ENCODE measurements around the gene RAB11FIP5. TPM values are rescaled to one million over a fixed set of nuclear protein-coding genes. Genes with fewer than 3 reads are reported as not detected.
"Not testable (repeated sequence)": the region's sequence is repeated elsewhere in the genome, so short reads cannot be mapped to it uniquely, and the experiment has no call there.

Gene RAB11FIP5
- total and polyA plus RNA-seq, 5 experiments from 2014 or later: 4.0 to 11.3 (median 7.0) TPM

DNA sequence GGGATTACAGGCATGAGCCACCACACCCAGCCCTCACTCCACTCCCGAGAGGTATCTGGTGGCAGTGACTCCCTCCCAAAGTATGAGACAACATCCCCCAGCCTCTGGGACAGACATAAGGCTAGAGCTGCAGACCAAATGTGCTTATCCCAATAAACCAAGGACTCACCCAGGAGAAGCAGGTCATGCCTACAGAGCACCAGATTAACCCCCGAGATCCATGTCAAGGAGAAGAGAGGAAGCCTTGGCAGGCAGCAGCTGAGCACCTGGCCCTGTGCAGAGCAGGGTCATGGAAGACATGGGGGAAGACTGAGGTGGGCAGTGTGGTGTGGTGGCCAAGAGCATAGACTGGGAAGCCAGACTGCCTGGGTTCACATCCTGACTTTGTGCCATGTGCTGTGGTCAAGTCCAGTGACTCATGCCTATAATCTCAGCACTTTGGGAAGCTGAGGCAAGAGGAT lies 7.2 kb downstream of the RAB11FIP5 start:
- Mint-ChIP-seq H3K9me3 (no peaks in the 10 kb centered on the region), H3K4me1 (peaks cover 5 to 19% (median 15%) of the 10 kb centered on the region in 4 donors), H3K27me3 (no peaks in the 10 kb centered on the region), H3K36me3 (peaks cover 0 to 2% (median 0%) of the 10 kb centered on the region in 3 donors), H3K27ac (peak overlapping the region in 1 of 10 donors; percentile 31), H3K4me3 (no peak overlapping the region)
- ATAC-seq (no peak), DNase-seq (no peak)
- POLR2A ChIA-PET: no interaction called here

DNA sequence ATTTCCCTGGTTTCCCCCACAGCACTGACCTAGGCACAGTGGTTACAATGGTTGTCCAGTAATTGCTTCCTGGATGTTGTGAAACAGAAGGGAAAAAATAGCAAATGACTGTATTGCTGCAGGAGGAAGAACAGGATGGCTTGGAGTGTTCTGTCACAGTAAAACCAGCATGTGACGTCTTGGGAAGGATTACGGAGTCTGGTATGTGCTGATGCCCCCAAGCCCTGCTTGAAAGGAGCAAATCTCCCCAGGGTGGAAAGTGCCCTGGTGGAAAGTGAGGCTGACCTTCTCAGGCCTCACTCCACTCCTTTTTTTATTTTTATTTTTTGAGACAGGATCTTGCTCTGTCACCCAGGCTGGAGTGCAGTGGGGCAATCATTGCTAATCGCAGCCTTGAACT lies 7.8 kb downstream of the RAB11FIP5 start:
- peak overlapping the region in 2 of 10 donors; percentile 44 to 61 for H3K27ac Mint-ChIP-seq
- H3K36me3 Mint-ChIP-seq: peaks cover 0 to 2% (median 0%) of the 10 kb centered on the region in 3 donors
- no peaks in the 10 kb centered on the region for H3K27me3 Mint-ChIP-seq
- H3K4me1 Mint-ChIP-seq: peaks cover 4 to 19% (median 14%) of the 10 kb centered on the region in 4 donors
- peak in 1 of 10 donors; percentile 6 for DNase-seq
- H3K4me3 Mint-ChIP-seq: no peak overlapping the region
- ATAC-seq: no peak
- H3K9me3 Mint-ChIP-seq: no peaks in the 10 kb centered on the region
- POLR2A ChIA-PET: no interaction called here

DNA sequence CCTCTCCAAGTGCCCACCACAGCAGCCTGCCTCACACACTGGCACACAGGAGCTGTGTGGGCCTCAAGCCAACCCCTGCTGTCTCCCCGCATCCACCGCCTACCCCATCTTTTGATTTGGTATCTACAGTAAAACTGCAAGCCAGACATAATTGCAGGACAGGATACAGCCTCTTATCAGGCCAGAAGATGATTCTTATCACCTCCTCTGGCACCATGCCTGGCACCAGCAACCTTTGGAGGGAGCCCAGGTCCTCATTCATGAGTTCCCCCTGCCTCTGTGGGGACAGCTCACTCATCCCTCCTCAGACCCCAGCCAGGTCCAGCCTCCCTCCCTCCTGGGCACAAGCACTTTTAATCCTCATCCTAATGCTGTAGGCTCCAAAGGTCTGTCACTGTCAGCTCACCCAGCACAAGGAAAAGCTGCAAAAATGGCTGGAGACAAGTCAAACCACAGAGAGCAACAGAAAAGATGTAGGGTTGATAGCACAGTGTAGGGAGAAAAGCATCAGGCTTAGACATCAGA lies 9.7 kb downstream of the RAB11FIP5 start:
- H3K4me3 Mint-ChIP-seq: no peak overlapping the region
- H3K4me1 Mint-ChIP-seq: peaks cover under 1 to 13% (median 9%) of the 10 kb centered on the region in 4 donors
- POLR2A ChIA-PET: no interaction called here

DNA sequence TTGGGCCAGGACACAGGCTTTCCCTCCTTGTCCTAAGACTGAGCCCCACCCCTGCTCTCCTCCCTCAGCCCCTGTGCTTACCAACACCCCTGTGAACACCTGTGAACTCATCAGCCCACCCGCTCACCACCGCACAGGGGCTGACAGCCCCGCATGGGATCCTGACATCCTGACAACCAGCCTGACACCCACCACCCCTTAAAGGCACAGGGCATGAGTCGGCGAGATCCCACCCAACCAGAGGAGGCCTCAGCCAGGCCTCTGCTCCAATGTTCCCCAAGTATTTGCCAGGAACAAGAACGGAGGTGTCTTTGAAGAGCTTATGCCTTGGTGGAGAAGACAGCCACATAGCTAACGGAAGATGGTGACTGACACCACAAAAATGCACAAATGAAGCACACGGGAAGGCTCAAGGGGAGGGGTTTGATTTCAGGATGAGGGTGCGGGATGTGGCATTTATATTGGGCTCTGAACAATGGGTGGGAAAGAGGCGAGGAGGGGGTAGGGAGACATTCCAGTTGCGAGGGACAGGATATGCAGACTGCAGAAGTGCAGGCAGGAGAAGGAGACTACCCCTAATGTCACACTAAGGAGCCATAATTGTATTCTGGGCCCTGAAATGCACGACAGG lies 11.0 kb downstream of the RAB11FIP5 start:
- no peaks in the 10 kb centered on the region for H3K9me3 Mint-ChIP-seq

More for the DNA sequence above, 9.7 kb downstream of the RAB11FIP5 start:
- peaks cover 0 to 2% (median 0%) of the 10 kb centered on the region in 3 donors for H3K36me3 Mint-ChIP-seq
- ATAC-seq (no peak), DNase-seq (peak in 1 of 10 donors; percentile 37)
- H3K27ac Mint-ChIP-seq: peak overlapping the region in 3 of 10 donors; percentile 16 to 47 (median 44)
- no peaks in the 10 kb centered on the region for H3K9me3 Mint-ChIP-seq
- no peaks in the 10 kb centered on the region for H3K27me3 Mint-ChIP-seq

DNA sequence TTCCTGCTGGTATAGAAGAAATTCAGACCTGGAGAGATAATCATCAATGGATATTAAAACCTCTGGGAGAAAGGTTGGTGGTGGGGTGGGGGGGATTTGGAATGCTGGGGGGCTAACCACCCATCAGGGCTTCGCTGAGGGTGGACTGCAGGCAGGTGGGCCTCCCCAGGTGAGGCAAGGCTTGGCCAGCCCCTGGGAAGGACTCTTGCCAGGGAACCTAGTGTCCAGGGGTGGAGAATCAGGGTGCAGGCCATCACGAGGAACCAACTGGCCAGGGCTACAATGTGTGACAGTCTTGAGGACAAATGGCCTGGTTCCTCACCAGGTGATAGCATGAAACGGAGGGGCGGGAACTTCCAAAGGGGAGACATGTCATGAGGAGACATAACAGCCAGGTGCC lies 11.8 kb downstream of the RAB11FIP5 start:
- H3K27me3 Mint-ChIP-seq: no peaks in the 10 kb centered on the region
- peaks cover 0 to 10% (median 3%) of the 10 kb centered on the region in 4 donors for H3K4me1 Mint-ChIP-seq
- POLR2A ChIA-PET: no interaction called here
- no peak overlapping the region for H3K4me3 Mint-ChIP-seq
- peaks cover 0 to 2% (median 0%) of the 10 kb centered on the region in 3 donors for H3K36me3 Mint-ChIP-seq
- H3K9me3 Mint-ChIP-seq: no peaks in the 10 kb centered on the region
- peak in 1 of 10 donors; percentile 43 for DNase-seq
- no peak for ATAC-seq
- H3K27ac Mint-ChIP-seq: peak overlapping the region in 1 of 10 donors; percentile 39

More for the DNA sequence above, 11.0 kb downstream of the RAB11FIP5 start:
- Mint-ChIP-seq H3K27me3 (no peaks in the 10 kb centered on the region), H3K36me3 (peaks cover 0 to 2% (median 0%) of the 10 kb centered on the region in 3 donors), H3K4me1 (peaks cover 0 to 8% (median 4%) of the 10 kb centered on the region in 4 donors), H3K4me3 (no peak overlapping the region), H3K27ac (peak overlapping the region in 1 of 10 donors; percentile 66)
- POLR2A ChIA-PET: no interaction called here
- DNase-seq (peak in 1 of 10 donors; percentile 23), ATAC-seq (no peak)

DNA sequence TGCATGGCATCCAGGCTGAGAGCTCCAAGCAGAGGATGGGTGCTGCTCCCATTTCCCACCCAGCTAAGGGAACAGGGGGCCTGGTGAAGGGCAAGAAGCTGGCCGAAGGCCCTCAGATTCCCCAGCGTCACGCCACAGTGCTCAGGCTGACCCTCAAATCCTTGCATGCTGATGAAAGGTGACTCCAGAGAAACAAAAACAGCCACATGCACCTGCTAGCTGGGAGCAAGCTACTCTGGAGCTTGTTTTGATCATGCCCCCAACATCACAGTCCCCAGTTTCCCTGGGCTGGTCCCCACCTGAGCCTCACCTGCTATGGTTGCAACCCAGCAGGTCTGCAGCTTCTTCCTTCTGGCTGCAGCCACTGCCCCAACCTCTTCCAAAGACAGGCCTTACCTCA lies 13.3 kb downstream of the RAB11FIP5 start:
- Mint-ChIP-seq H3K36me3 (no peaks in the 10 kb centered on the region), H3K9me3 (no peaks in the 10 kb centered on the region), H3K4me1 (peaks cover 0 to 7% (median 3%) of the 10 kb centered on the region in 4 donors), H3K27me3 (no peaks in the 10 kb centered on the region), H3K4me3 (no peak overlapping the region), H3K27ac (no peak overlapping the region)
- POLR2A ChIA-PET: no interaction called here
- ATAC-seq: no peak
- peak in 1 of 10 donors; percentile 43 for DNase-seq

DNA sequence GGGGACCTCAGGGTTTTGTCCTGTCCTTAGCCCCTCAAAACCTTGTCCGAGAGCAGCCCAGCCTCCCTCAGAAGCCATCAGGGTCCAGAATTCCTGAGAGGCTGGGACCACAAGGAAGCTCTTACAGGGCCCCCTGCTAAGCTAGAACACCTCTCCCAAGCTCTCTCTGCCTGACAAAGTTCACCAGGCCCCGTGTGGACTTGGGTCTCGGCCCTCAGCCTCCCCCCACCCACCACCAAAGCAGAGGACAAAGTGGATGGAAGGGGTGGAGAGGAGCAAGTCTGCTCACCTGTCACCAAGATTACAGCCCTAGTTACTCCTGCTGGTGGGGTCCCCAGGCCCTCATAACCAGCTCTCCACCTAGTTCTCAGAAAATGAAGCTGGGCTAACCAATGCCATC lies 16.8 kb downstream of the RAB11FIP5 start:
- H3K27ac Mint-ChIP-seq: no peak overlapping the region
- no peak for ATAC-seq
- H3K4me1 Mint-ChIP-seq: peaks cover 0 to 9% (median 0%) of the 10 kb centered on the region in 4 donors
- no peak overlapping the region for H3K4me3 Mint-ChIP-seq
- POLR2A ChIA-PET: no interaction called here
- no peaks in the 10 kb centered on the region for H3K27me3 Mint-ChIP-seq
- no peaks in the 10 kb centered on the region for H3K36me3 Mint-ChIP-seq
- H3K9me3 Mint-ChIP-seq: no peaks in the 10 kb centered on the region
- no peak for DNase-seq

DNA sequence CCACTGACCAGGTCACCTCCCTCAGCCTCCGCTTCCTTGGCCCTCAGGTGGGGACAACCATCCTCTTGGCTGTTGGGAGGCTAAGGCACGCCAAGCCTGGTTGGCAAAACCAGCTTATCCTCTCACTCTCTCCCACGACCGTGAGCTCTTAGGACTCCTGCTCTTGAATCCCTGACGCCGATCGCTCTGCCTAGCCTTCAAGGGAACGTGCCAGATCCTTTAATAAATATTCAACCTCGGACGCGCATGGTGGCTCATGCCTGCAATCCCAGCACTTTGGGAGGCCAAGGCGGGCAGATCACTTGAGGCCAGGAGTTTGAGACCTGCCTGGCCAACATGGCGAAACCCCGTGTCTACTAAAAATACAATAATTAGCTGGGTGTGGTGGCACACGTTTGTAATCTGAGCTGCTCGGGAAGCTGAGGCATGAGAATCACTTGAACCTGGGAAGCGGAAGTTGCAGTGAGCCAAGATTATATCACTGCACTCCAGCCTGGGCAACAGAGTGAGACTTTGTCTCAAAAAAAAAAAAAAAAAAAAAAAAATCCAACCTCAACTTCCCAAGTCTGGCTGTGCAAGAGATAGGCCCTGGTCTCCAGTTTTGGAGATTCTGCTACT lies 19.0 kb downstream of the RAB11FIP5 start:
- H3K36me3 Mint-ChIP-seq, ATAC-seq, H3K27me3 Mint-ChIP-seq, H3K9me3 Mint-ChIP-seq, H3K4me3 Mint-ChIP-seq, H3K27ac Mint-ChIP-seq, POLR2A ChIA-PET, DNase-seq: not testable (repeated sequence)
- H3K4me1 Mint-ChIP-seq: peaks cover 0 to 11% (median 0%) of the 10 kb centered on the region in 4 donors

DNA sequence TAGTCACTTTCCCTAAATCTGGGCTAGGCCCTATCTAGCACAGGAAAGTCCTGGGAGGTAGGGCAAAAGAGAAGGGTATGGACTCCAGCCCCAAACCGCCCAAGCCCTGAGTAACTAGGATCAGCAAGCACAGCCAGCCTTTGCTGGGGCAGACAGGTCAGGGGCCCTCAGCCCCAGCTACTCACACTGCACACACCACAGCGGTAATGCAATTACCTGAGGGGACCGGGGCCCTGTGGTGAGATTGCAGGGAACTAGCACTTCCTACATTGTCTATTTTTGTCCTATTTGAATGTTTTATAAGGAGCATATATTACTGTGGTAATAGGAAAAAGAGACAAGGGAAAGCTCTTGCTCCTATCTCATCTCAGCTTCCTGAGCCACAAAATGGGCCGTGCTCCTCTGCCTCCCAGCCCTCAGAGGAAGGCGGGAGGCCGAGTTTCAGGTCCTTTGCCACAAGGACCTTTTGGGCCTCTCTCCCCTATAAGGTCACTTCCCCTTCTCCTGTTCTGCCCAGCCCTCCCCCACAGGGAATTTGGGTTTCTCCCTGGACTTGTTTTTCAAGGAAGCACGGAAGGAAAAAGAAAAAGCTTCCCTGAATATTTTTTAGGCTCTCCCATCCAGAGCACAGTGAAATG lies 20.5 kb downstream of the RAB11FIP5 start:
- no peak overlapping the region for H3K4me3 Mint-ChIP-seq

DNA sequence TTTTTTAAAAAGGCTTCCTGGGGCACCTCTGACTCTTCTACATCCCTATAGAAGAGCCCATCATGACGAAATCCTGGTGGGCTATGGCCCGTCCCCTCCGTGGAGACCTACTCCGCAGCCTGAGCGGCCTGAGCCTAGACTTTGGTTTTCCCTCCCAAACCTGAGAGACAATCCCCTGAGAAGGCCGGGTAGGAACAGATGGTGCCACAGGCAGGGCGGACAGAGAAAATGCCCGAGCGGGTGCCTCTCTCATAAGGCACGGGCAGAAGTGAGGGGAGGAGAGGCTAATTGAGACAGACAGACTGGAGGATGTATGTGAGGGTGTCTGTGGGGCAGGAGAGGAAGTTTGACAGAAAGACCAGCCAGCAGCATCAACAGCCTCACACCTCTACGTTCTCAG lies 21.1 kb downstream of the RAB11FIP5 start:
- DNase-seq: no peak
- Mint-ChIP-seq H3K4me1 (peaks cover 0 to 9% (median 0%) of the 10 kb centered on the region in 4 donors), H3K4me3 (no peak overlapping the region), H3K36me3 (peaks cover 0 to 10% (median 0%) of the 10 kb centered on the region in 3 donors), H3K27me3 (no peaks in the 10 kb centered on the region), H3K9me3 (no peaks in the 10 kb centered on the region), H3K27ac (peak overlapping the region in 1 of 10 donors; percentile 58)
- POLR2A ChIA-PET: no interaction called here
- ATAC-seq: no peak

More for the DNA sequence above, 20.5 kb downstream of the RAB11FIP5 start:
- Mint-ChIP-seq H3K27ac (peak overlapping the region in 3 of 10 donors; percentile 38 to 69 (median 58)), H3K4me1 (peaks cover 0 to 10% (median 0%) of the 10 kb centered on the region in 4 donors), H3K9me3 (no peaks in the 10 kb centered on the region), H3K36me3 (peaks cover 0 to 7% (median 0%) of the 10 kb centered on the region in 3 donors), H3K27me3 (no peaks in the 10 kb centered on the region)
- ATAC-seq (no peak), DNase-seq (no peak)
- POLR2A ChIA-PET: no interaction called here

DNA sequence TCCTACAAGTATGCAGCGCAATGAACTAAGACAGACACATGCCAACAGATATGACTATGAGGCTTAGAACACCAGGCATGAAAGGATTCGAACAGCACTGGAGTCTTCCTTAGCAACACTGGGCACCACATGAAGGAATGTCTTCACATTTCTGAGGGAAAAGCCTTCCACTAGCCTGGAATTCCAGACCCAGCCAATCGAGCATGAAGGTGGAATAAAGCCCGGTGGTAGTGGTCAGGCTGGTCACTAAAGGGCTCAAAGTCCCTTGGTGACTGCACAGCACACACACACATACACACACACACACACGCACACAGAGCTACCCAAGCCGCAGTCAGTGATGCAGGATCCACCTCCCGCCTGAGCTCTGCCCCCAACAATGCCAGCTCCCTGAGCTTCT lies 21.6 kb downstream of the RAB11FIP5 start:
- ATAC-seq (no peak), DNase-seq (no peak)
- no peak overlapping the region for H3K4me3 Mint-ChIP-seq
- H3K27ac Mint-ChIP-seq: peak overlapping the region in 1 of 10 donors; percentile 9
- H3K9me3 Mint-ChIP-seq: no peaks in the 10 kb centered on the region
- peaks cover 0 to 6% (median 0%) of the 10 kb centered on the region in 4 donors for H3K4me1 Mint-ChIP-seq
- peaks cover 0 to 10% (median 0%) of the 10 kb centered on the region in 3 donors for H3K36me3 Mint-ChIP-seq
- H3K27me3 Mint-ChIP-seq: no peaks in the 10 kb centered on the region
- POLR2A ChIA-PET: no interaction called here

DNA sequence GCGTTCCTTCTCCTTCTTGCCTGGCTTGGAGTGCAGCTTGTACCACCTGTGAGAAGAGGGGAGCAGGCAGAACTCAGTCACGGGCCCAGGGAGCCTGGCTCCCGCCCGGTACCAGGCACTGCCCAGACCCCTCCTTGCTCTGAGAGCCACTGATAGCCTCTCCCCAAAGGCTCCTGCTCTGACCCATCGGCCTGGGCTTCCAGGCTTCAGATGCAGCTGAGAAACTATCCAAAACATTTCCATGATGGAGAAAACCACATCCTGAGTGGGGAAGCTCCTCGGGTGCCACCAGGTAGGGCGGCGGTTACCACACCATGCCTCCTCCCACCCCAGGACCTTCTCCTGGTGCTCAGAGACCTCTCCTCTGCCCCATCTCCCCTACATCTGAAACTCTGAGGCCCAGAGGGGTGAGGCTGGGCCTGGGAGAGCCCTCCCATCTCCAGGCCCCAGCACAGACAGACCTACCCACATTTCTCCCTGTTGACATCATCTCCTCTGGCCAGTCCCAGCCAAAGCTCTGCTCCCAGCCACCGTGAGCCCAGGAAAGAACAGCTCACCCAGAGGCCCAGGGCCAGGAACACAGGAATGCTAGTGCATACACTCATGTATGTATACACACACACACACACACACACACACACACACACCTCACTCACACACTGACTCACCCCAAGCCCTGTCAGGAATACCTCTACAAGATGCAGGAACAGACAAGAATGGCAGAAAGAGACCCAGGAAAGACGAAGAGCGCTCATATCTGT lies 23.3 kb downstream of the RAB11FIP5 start:
- no peaks in the 10 kb centered on the region for H3K9me3 Mint-ChIP-seq
- DNase-seq (no peak), ATAC-seq (no peak)
- POLR2A ChIA-PET: no interaction called here
- H3K27me3 Mint-ChIP-seq: no peaks in the 10 kb centered on the region
- peak overlapping the region in 1 of 10 donors; percentile 6 for H3K27ac Mint-ChIP-seq
- no peak overlapping the region for H3K4me3 Mint-ChIP-seq
- H3K4me1 Mint-ChIP-seq: peaks cover 0 to 8% (median 4%) of the 10 kb centered on the region in 4 donors
- H3K36me3 Mint-ChIP-seq: peaks cover 0 to 10% (median 0%) of the 10 kb centered on the region in 3 donors

Measured in naive thymus-derived CD8-positive, alpha-beta T cell (primary cell).